Thoracic aorta (tissue), 2 donors: ENCODE measurements around the gene EPS8L1. TPM values are rescaled to one million over a fixed set of nuclear protein-coding genes. Genes with fewer than 3 reads are reported as not detected.
"Not testable (repeated sequence)": the region's sequence is repeated elsewhere in the genome, so short reads cannot be mapped to it uniquely, and the experiment has no call there.

Experiments used
- ATAC-seq: fragments of 150-250 bp; one replicate; pipeline ENCODE4 v1.8.0; 2017; ENCODE audit warnings: low read depth; ENCODE audit not compliant: insufficient number of reproducible peaks, low FRiP score
- DNase-seq: peaks from one replicate; pipeline ENCODE4 v3.0.0-alpha.2; 2020; ENCODE audit warnings: low spot score
- H3K27ac ChIP-seq, 2 donors: fragments of 200-600 bp; sonication (generic); 1 replicate in 1 of 2; 2 replicates in 1 of 2; pipeline ENCODE4 v1.5.1; 2016; ENCODE audit warnings: mild to moderate bottlenecking in 2 of 2, moderate library complexity in 2 of 2
- H3K27me3 ChIP-seq: fragments of 200-600 bp; sonication (generic); replicated peaks from 2 replicates; pipeline ENCODE4 v1.6.0; 2016; ENCODE audit warnings: mild to moderate bottlenecking; ENCODE audit not compliant: insufficient read depth
- H3K36me3 ChIP-seq: fragments of 200-600 bp; sonication (generic); one replicate; pipeline ENCODE4 v1.5.1; 2016
- H3K4me1 ChIP-seq, 2 donors: fragments of 200-600 bp; sonication (generic); 1 replicate in 1 of 2; 2 replicates in 1 of 2; pipeline versions ENCODE4 v1.5.1 to v1.6.0; 2016; ENCODE audit warnings: low read depth in 2 of 2, mild to moderate bottlenecking in 1 of 2; ENCODE audit not compliant: control insufficient read depth in 1 of 2
- H3K4me3 ChIP-seq: fragments of 200-600 bp; sonication (generic); 2 replicates; pipeline ENCODE4 v1.5.1; 2016; ENCODE audit warnings: mild to moderate bottlenecking
- H3K9me3 ChIP-seq: fragments of 200-600 bp; sonication (generic); 2 replicates; pipeline ENCODE4 v1.5.1; 2016
- total RNA-seq, 2 donors: library from RNA; depleted of rRNA; stranded (reverse); fragments of >200 nt; gene quantifications; one replicate each; pipeline versions ENCODE4 v1.1.0 to v1.2.3, GENCODE V29; 2016
- TF ChIP-seq, protein P1 (sequence below): fragments of 200-600 bp; sonication (generic); IDR thresholded peaks from one replicate; pipeline ENCODE4 v1.5.1; 2019; ENCODE audit warnings: antibody characterized with exemption

EPS8L1 gene
- total RNA-seq, 2 donors from 2014 or later: 5.4 to 16.3 TPM

DNA sequence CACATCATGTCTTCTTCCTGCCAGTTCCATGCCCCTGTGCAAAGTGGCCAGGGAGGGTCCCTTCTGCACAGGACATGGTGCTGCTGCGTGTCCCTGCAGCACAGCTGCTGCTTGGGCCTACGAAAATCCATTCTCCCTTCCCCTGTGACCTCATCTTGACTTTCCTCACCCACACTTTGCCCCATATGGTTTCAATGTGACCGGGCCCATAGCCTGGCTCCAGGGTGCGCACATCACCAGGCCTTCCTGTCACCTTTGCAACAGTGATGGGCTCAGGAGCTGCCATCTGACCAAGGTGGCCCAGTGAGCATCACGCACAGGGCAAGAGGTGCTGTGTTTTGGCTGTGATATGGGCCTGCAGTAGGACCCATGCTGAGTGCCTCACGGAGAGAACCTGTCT is 30.9 kb downstream of the EPS8L1 start:
- Histone ChIP-seq H3K4me1 (peaks cover 0 to 4% of the 10 kb centered on the region in 2 donors), H3K4me3 (no peak overlapping the region), H3K27me3 (no peaks in the 10 kb centered on the region), H3K27ac (no peak overlapping the region), H3K36me3 (peaks cover 25% of the 10 kb centered on the region), H3K9me3 (peaks cover 6% of the 10 kb centered on the region)
- TF ChIP-seq, protein P1, sequence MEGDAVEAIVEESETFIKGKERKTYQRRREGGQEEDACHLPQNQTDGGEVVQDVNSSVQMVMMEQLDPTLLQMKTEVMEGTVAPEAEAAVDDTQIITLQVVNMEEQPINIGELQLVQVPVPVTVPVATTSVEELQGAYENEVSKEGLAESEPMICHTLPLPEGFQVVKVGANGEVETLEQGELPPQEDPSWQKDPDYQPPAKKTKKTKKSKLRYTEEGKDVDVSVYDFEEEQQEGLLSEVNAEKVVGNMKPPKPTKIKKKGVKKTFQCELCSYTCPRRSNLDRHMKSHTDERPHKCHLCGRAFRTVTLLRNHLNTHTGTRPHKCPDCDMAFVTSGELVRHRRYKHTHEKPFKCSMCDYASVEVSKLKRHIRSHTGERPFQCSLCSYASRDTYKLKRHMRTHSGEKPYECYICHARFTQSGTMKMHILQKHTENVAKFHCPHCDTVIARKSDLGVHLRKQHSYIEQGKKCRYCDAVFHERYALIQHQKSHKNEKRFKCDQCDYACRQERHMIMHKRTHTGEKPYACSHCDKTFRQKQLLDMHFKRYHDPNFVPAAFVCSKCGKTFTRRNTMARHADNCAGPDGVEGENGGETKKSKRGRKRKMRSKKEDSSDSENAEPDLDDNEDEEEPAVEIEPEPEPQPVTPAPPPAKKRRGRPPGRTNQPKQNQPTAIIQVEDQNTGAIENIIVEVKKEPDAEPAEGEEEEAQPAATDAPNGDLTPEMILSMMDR: no peak
- ATAC-seq: no peak
- DNase-seq: no peak

DNA sequence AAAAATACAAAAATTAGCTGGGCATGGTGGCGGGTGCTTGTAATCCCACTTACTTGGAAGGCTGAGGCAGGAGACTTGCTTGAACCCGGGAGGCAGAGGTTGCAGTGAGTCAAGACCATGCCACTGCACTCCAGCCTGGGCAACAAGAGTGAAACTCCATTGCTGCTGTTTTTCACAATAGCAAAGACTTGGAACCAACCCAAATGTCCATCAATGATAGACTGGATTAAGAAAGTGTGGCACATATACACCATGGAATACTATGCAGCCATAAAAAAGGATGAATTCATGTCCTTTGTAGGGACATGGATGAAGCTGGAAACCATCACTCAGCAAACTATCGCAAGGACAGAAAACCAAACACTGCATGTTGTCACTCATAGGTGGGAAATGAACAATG is 31.6 kb downstream of the EPS8L1 start:
- not testable (repeated sequence) for ATAC-seq, H3K27me3 ChIP-seq, DNase-seq, H3K27ac ChIP-seq, H3K4me3 ChIP-seq, H3K9me3 ChIP-seq, H3K4me1 ChIP-seq
- peaks cover 18% of the 10 kb centered on the region for H3K36me3 ChIP-seq

DNA sequence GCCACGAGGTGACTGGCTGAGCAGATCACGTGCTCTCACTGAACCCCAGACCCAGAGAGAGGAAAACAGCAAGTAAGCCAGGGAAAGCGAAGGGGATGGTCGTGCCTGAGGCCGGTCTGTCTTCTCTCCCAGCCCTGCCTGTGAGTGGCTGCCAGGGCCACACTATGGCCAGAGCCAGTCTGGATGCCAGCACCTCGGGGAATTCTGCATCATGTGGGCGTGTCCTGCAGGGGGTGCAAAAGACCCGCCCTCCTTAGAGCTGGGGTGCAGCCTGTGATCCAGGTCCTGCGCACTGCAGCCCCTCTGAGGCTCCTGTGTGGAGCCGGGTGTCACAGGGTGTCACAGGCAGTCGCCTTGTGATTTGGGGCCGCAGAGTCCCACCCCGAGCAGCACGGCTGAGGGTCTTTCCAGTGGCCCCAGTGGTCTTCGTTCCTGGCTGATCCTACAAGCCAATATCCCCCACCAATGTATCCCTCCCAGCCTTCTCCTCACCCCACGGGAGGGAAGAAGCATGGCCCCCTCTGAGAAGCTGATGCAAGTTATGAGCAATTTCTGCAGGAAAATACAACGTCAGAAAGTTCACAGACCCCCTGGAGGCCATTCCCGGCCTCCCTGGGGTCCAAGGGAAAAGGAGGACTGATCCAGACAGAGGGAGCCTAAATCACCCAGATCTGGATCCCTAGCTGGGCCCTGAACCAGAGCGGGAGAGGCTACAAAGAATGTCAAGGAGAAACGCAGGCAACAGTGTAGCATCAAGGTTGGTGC is 34.0 kb downstream of the EPS8L1 start:
- DNase-seq (no peak), ATAC-seq (no peak)
- Histone ChIP-seq H3K36me3 (peaks cover 6% of the 10 kb centered on the region), H3K4me1 (peaks cover 16 to 33% of the 10 kb centered on the region in 2 donors), H3K9me3 (no peaks in the 10 kb centered on the region), H3K27me3 (no peaks in the 10 kb centered on the region), H3K4me3 (no peak overlapping the region), H3K27ac (no peak overlapping the region)
- TF ChIP-seq, protein P1: no peak

DNA sequence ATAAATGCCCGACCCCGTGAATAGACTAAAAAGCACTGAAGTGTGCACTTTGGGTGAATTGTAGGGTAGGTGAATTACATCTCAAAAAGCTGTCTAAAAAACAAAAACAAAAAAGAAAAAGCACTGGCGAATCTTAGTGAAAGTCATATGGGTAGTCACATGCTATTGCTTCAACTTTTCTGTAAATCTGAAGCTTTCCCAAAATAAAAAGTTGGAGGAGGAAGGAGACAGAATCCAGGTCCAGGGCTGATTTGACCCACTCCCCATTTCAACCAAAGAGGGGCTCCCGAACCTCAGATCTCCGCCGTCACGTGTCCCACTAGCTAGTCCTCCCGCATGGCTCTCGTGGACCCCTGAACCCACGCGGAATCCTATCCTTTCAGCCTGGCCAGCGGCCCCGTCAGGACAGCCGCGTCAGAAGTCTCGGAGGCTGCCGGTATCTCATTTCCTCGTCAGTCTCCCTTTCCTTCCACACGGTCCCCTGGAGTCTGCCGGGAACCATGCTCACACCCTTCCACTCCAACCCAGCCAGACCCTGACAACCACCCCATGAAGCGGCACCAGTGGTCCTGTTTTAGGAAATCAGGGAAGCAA is 35.7 kb downstream of the EPS8L1 start:
- ATAC-seq: no peak
- Histone ChIP-seq H3K9me3 (no peaks in the 10 kb centered on the region), H3K36me3 (peaks cover 2% of the 10 kb centered on the region), H3K27me3 (no peaks in the 10 kb centered on the region), H3K27ac (peak overlapping the region; percentile 59 to 61), H3K4me3 (no peak overlapping the region), H3K4me1 (peaks cover 26 to 48% of the 10 kb centered on the region in 2 donors)
- TF ChIP-seq, protein P1: no peak
- no peak for DNase-seq

DNA sequence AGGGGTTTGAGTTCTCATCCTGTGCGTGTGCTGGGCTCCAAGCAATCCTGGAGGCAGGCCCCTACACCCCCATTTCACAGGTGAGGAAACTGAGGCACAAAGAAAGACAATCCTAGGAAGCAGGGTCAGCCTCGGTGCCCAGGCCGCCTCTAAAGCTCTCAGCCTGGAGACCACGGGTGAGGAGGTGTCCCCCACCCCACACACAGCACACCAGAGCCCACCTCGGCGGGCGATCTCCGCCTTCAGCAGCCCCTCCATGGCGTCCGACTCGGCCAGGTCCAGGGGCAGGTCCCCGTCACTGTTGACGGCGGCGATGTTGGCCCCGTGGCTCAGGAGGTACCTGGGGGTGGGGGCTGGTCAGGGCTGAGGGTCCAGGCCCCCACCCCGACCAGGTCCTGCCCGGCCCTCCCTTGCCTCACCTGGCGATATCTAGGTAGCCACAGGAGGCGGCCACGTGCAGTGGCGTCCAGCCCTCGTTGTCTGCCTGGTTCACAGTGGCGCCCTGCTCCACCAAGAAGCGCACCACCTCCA is 36.6 kb downstream of the EPS8L1 start:
- DNase-seq (no peak), ATAC-seq (no peak)
- Histone ChIP-seq H3K27me3 (no peaks in the 10 kb centered on the region), H3K4me1 (peaks cover 26 to 48% of the 10 kb centered on the region in 2 donors), H3K9me3 (no peaks in the 10 kb centered on the region), H3K36me3 (peaks cover 2% of the 10 kb centered on the region), H3K27ac (peak overlapping the region; percentile 79 to 92), H3K4me3 (no peak overlapping the region)
- TF ChIP-seq, protein P1: no peak
